GM18511 (cell line): ENCODE results near the gene IZUMO4.
"Not testable (repeated sequence)": the region's sequence is repeated elsewhere in the genome, so short reads cannot be mapped to it uniquely, and the experiment has no call there.

Source experiments
- ATAC-seq: cut with Tn5 transposase; IDR thresholded peaks from one replicate; pipeline ENCODE4 v1.9.1; 2021; ENCODE audit warnings: mild to moderate bottlenecking, moderate library complexity; ENCODE audit not compliant: unreplicated experiment

The IZUMO4 gene

DNA sequence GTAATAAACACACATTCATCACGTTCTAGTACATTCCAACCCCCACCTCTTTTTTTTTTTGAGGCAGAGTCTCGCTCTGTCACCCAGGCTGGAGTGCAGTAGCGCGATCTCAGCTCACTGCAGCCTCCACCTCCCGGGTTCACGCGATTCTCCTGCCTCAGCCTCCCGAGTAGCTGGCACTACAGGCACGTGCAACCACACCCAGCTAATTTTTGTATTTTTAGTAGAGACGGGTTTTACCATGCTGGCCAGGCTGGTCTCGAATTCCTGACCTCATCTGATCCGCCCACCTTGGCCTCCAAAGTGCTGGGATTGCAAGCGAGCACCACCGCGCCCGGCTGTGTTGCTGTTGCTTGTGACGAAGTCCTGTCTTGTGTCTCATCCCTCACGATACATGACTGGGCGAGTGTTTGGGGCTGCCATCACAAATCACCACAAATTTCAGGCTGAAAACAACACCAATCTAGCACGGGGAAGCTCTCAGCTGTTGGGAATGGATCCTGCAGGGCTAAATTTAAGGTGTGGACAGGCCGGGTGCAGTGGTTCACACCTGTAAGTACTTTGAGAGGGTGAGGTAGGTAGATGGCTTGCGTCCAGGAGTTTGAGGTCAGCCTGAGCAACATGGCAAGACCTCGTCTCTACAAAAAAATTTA, 16.3 kb upstream of the IZUMO4 start:
- no peak for ATAC-seq

DNA sequence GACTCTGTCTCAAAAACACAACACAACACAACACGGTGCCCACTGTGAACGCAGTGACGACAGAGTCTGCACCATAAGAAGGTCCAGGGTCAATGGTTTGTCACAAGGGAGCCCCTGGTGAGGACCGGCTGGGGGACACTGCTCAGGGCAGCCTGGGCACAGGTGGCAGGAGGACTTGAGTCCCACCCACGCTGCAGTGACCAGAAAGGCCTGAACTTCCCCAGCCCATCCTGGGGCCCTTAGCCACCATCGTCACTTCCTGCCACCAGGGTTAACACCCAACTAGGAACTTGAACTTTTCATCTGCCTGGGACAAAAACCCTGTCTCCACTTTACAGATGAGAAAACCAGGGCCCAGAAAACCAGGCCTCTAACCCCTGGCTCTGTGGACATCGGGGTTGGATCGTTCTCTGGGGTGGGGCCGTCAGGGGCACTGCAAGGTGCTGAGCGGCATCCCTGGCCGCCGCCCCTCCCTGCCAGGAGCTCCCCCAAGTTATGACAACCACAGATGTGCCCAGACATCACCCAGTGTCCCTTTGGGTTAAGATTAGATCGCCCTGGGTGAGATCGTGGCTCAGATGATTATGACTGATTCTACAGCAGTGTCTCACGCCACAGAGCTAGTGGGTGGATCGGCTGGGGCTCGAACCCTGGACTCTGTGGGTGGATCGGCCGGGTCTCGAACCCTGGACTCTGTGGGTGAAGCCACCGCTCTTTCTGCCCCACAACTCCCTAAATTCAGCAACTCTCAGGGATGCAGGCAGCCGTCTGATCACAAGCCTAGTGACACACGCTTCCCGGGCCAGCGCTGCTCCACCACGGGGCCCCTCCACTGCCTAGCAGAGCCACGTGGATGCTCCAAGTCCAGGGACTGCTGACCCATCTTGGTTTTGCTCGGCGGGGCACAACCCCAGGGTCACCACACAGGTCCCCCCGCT, 14.6 kb upstream of the IZUMO4 start:
- ATAC-seq: no peak

DNA sequence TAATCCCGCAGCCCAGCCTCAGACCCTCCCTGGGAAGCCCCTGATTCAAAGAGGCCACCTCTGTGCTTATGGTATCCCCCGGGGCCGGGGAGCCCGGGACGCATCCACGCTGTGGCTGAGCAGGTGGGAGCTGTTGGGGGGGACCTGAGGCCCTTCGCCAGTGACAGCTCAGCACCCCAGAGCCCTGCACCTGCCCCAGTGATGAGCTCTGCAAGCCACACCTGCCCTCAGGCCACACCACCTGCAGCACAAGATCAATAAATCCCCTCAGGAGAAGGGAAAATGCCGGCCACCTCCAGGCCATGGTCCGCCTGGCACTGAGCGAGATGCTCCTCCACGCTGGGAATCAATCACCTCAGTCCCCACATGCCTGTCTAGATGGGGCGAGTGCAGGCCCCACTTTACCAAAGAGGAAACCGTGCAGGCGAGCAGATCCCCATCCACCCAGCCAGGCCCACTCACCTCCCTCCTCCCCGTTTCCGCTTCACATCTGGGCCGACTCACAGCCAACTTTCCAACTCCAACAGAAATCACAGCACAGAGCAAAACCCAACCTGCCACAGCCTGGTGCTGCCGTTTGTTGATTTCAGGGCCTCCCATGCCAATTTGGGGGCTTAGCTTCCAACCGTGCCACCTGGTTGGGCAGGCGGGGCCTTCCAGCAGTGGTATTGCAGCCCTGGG, 13.4 kb upstream of the IZUMO4 start:
- no peak for ATAC-seq

DNA sequence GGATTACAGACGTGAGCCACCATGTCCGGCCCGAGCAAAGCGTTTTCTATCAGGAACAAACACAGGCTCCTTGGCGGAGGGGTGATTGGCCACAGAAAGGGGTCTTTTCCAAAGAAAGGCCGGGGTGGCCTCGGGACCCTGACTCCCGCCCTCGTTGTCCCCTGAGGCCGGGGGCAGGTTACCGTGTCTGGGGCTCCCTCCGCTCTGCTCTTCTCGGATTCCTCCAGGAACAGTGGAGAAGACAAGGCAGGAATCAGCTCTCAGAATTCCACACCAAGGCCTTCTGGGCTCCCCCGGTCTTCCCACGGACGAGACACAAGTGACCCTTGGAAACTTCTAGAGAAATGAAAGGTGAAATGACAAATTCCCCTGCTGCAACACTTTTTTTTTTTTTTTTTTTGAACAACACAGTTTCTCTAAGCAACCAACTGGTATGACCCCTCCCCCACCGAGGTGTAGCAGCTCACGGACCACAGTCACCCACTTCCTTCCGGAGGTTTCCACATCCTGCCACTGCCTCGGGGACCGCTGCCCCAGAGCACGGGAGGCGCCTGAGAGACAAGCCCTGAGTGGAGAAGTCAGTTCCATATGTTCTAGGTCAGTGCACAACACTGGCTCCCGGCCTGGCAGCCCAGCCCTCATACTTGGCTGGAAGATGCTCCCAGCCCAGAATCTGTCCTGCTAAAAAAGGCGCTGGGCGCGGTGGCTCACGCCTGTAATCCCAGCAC, 11.6 kb upstream of the IZUMO4 start:
- ATAC-seq: no peak

DNA sequence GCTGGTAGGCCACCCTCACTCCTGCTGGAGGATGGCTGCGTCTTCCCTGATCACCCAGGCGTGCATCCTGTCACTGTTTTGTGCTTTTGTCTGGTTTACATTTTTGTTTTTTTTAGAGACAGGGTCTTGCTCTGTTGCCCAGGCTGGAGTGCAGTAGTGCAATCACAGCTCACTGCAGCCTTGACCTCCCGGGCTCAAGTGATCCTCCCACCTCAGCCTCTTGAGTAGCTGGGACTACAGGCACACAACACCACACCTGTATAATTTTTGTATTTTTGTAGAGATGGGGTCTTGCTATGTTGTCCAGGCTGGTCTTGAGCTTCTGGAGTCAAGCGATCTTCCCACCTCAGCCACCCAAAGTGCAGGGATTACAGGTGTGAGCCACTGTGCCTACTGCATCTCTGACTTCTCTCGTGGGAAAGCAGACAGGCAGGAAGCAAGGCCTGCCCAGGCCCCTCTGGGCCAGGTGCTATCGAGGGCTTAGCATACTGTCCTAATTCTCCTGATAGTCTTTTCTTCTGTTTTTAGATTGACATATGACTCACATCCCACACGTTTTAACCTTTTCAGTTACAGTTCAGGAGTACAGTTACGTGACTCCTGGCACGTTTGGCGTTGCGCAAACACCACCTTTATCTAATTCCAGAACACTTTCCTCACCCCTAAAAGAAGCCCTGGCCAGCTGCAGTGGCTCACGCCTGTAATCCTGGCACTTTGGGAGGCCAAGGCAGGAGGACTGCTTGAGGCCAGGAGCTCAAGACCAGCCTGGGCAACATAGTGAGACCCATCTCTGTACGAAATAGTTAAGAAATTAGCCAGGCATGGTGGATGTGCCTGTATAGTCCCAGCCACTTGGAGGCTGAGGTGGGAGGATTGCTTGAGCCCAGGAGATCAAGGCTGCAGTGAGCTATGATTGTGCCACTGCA, 9.8 kb upstream of the IZUMO4 start:
- not testable (repeated sequence) for ATAC-seq

DNA sequence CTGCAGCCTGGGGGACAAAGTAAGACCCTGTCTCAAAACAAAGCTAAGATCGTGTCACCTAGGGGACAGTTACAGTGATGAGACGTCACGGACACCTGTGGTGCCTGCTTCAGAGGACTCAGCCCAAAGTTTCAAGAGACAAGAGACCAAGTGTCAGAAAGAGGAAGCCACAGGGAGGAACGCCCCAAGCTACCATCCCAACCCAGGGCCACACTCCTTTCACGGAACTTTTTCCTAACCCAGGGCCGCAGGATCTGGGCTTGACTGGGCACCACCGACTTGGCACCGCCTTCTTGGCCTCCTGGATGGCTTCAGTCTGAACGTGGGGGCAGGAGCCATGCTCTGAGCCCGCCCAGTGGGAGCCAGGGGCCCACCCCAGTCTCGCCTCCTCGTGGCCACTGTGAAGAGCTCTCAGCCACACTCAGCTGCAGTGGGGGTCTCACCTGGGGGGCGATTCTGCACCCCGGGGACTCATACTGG, 9.1 kb upstream of the IZUMO4 start:
- no peak for ATAC-seq

DNA sequence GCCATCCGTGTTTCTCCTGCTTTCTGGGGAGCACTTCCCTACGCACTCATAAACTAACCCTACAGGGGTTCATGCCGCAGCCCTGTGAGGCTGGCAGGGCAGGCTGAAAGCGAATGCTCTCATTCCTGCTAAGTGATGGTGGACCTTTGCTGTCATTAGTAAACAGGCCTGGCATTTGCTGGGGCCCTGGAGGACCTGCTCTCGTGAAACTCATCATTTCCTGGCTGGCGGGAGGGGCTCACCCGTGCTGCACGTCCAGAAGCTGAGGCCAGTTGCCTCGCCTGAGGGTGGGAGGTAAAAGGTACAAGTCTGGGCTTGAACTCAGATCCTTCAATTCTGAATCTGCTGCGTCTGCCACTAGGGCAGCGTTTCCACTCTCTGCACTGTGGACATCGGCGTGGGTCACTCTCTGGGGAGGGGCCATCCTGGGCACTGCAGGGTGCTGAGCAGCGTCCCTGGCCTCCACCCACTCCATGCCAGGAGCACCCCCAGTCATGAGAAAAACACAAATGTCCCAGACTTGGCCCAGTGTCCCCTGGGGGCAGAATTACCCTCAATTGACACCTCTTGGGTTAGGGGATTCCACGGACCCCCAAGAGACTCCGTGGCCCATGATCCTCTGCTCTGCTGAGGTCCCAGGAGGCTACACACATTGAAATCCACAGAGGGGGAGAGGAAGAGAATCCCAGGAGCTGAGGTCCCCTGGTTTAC, 7.6 kb upstream of the IZUMO4 start:
- no peak for ATAC-seq

DNA sequence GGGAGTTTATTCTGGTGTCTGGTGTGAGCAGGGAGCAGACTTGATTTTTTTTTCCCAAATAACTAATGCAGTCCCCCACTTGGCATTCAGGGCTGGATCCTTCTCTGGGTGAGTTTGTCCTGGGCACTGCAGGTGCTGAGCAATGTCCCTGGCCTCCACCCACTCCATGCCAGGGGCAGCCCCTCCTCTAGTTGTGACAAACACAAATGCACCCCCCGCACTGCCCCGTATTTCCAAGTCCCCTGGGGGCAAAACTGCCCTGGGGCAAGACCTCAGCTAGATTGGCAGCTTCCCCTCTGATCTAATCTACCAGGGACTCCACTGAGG, 7.0 kb upstream of the IZUMO4 start:
- ATAC-seq: no peak

DNA sequence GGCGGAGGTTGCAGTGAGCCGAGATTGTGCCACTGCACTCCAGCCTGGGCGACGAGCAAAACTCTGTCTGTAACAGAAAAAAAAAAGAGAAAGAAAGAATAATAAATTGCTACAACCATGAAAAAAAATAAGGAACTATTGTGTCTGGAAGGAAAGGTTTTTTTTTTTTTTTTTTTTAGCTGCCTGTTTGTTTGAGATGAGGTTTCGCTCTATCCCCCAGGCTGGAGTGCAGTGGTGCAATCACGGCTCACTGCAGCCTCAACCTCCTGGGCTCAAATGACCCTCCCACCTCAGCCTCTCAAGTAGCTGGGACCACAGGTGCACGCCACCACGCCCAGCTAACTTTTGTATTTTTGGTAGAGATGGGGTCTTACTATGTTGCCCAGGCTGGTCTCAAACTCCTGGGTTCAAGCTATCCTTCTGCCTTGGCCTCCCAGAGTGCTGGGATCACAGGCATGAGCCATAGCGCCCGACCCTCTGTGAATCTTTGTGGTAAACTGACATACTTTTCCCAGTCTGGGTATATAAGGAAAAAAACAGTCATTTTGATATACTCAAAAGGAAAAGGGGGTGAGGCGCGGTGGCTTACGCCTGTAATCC, 4.7 kb upstream of the IZUMO4 start:
- not testable (repeated sequence) for ATAC-seq

DNA sequence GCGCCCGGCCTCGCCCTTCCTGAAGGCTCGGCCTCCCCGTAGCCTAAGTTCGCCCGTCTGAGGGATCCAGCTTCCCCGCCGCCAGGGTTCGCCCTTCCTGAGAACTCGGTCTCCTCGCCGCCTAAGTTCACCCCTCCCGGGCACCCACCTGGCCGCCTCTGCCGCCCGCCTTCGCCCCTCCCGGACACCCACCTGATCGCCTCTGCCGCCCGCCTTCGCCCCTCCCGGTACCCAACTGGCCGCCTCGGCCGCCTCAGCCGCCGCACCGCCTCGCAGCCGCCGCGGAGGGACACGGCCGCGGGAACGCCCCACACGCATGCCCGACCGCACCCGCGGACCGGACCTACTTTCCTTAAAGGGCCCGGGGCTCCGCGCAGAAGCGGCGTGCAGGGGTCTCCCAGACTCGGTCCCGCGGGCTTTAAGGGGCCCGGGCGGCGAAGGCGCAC, 658 bp upstream of the IZUMO4 start, which contains the start of gene MOB3A:
Gene MOB3A (minus strand): TSS at position 293 of the 446 bp plus-strand sequence. CDS start 17,766 bp downstream, outside the sequence.
- ATAC-seq: peak; percentile 39

DNA sequence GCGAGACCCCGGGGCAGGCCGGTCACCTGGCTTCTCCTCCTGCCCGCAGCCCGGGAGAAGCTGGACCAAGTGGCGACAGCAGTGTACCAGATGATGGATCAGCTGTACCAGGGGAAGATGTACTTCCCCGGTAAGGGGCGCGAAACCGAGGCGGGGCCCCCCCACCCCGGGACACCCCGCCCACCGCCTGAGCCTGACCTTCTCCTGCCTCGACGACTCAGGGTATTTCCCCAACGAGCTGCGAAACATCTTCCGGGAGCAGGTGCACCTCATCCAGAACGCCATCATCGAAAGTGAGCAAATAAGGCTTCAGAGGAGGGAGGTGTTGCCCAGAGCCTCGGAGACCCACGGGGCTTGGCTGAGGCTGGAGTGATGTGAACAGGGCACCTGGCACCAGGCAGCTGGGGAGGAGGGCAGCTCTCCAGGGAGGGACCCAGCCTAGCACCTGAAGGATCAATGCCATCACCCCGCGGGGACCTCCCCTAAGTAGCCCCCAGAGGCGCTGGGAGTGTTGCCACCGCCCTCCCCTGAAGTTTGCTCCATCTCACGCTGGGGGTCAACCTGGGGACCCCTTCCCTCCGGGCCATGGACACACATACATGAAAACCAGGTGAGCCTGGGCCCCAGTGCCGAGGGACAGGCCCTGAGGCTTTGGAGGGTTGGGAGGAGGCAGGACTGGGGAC, 629 bp downstream of the IZUMO4 start:
- ATAC-seq: no peak

DNA sequence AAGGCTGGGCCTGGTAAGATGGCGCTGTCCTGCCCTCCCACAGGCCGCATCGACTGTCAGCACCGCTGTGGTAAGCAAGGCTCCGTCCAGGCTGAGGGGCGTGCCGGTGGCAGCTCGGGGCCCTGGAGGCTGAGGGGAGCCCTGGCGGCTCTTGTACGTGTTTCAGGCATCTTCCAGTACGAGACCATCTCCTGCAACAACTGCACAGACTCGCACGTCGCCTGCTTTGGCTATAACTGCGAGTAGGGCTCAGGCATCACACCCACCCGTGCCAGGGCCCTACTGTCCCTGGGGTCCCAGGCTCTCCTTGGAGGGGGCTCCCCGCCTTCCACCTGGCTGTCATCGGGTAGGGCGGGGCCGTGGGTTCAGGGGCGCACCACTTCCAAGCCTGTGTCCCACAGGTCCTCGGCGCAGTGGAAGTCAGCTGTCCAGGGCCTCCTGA, 1.2 kb downstream of the IZUMO4 start:
- ATAC-seq: no peak

DNA sequence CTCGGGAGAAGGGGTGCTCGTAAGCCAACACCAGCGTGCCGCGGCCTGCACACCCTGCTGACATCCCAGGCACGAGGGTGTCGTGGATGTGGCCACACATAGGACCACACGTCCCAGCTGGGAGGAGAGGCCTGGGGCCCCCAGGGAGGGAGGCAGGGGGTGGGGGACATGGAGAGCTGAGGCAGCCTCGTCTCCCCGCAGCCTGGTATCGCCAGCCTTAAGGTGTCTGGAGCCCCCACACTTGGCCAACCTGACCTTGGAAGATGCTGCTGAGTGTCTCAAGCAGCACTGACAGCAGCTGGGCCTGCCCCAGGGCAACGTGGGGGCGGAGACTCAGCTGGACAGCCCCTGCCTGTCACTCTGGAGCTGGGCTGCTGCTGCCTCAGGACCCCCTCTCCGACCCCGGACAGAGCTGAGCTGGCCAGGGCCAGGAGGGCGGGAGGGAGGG, 2.4 kb downstream of the IZUMO4 start:
- no peak for ATAC-seq

DNA sequence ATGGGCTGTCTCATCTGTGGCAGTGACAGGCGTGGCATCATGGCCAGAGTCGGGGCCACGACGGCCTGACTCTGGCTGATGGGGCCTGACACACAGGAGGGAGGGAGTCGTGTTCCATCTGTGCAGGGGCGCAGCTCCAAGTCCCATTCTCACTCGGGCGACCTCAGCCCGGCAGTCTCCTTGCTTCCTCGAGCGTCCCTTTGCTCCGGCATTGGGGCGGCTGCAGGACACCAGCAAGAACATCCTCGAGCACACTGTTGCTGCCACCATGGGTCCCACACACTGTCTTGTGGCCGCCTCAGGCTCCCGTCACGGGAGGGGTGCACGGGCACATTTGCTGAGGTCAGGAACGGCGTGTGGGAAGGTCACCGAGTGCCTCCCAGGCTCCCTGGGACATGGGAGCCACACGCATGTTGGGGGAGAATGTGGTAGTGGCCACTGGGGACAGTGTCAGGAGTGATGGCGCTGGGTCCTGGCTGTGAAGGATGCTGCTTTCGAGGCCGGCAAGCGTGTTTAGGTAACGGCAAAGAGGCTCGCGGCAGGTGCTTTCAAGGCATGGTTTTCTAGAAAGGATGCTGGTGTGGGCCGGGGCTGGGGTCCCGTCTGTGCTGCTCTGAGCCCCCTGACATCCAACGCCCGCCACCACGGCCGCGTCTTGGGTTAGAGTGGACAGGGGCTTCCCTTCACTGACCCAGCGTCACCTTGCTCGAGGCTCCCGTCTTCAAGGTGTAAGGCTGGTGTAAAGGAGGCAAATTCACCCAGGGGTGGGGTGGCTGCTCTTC, 3.4 kb downstream of the IZUMO4 start:
- no peak for ATAC-seq

DNA sequence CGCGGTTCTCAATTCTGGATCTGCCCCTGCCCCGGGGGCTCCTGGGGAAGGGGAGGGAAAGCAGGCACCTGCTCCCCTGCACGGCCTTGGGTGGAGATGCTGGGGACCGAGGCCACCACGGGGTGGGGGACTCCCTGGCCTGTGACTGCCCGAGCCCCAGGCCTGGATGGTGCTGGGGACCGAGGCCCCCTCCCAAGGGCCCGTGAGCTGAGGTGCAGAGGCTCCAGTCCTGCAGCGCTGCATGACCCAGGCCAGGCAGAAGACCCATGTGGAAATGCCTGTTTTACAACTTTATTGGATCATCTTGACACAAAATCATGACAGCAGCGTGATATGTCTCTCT, 4.0 kb downstream of the IZUMO4 start:
- ATAC-seq: no peak

DNA sequence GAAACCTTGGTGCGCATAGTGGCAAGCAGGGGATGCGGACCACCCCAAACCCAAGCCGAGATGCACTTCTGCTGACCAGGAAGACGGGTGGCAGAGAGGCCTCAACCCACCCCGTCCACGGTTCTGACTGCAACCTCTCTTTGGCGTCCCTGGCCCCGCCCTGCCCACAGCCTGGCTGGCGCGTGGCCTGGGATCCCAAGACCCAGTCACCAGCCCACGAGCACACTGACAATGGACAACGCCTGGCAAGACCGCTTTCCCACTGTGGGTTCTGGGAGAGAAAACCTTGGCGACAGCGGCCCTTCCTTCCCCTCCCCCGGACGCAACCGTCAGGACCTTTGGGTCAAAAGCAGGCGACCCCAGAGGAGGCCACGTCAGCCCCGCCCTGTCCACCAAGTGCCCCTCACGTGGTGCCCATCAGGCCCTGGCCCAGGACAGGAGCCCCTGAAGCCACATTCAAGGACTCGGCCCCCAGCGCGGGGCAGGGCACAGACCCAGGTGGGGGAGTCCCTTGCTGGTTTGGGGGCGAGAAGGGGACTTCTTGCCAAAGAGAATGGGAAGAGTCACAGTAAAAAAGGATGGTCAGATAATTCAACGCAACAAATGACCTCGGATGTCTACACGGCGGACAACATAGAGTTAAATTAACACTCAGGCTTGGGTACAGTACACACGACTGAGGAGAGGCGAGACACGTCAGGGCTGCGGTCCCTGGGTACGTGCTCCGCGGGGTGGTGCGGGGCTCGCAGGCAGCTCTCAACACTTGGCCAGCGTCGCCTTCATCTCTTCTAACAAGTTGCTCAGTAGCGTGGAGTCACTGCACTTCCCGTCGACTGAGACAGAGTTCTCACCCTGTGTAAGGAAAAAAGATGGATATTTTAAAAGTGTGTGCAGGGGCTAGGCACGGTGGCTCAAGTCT, 5.0 kb downstream of the IZUMO4 start:
- no peak for ATAC-seq
